NCI-H2081 (cell line): ENCODE results near the gene C1S.
"Not testable (repeated sequence)": the region's sequence is repeated elsewhere in the genome, so short reads cannot be mapped to it uniquely, and the experiment has no call there.

ENCODE experiments used
- DNase-seq, 2 experiments: peaks; one replicate each; lab custom pipeline; 2025; lab: John Stamatoyannopoulos, UW

The C1S gene

GRCh38 chr12:7103837-7104584 lies 43.5 kb downstream of the C1S start:
- no peak for DNase-seq

- no peak for DNase-seq
Observed at GRCh38 chr12:7106082-7106481, 45.6 kb downstream of the C1S start.

DNA sequence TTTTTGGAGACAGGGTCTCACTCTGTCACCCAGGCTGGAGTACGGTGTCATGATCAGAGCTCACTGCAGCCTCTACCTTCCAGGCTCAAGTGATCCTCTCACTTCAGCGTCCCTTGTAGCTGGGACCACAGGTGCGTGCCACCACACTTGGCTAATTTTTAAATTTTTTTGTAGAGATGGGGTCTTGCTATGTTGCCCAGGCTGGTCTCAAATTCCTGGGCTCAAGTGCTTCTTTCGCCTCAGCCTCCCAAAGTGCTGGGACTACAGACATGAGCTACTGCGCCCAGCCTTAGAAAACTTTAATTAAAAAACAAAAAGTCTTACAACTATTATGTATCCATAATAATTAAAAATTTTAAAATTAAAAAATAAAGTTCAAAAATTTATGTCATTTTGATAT lies 46.7 kb downstream of the C1S start:
- DNase-seq, result not testable (repeated sequence)

GRCh38 chr12:7107636-7108002 lies 47.1 kb downstream of the C1S start:
- DNase-seq, result no peak

DNA sequence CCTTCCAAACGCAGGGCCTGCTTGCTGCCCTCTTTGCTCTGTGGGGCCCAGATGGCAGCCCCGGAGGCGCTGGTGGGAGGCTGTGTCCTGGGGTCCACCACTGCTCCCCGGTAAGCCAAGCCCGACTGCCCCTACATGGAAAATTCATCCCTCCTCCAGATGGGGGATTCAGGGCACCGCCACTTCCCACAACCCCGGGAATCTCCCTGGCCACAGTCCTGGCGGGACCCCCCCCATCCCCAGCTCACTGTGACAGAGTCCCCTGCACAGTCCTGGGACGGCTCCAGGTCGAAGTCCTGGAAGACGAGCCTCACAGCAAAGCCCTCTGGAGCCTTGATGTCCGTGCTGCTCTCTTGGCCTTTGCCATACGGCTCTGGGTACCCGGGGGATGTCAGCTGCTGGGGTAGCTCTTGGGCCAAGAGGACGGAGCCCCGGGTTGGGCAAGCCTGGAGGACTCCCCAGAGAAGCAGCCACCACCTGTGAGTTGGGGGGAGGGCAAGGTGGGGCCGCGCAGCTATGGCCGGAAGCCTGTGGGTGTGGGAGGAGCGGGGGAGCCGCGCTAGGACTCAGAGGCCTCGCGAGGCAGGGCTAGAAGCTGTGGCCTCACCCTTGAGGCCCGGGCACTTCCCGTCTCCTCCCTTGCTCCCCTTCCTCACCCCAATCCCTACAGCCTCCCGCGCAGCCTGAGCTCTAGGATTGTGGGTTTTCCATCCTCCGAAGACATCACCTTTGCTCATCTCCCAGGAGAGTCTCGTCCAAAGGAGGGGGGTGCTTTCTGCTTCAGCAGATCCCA lies 47.7 kb downstream of the C1S start:
- peak; percentile 82 to 87 for DNase-seq

GRCh38 chr12:7108796-7109571 lies 48.5 kb downstream of the C1S start, which contains the start of gene C1RL:
Gene C1RL (minus strand): TSS chr12:7109214. CDS start chr12:7109180, 34 bp downstream.
- peak; percentile 65 to 81 for DNase-seq

GRCh38 chr12:7109572-7109920 lies 49.0 kb downstream of the C1S start:
- DNase-seq, result no peak

- no peak for DNase-seq
Observed at GRCh38 chr12:7110661-7111060, 50.1 kb downstream of the C1S start.

- no peak for DNase-seq
Observed at GRCh38 chr12:7112041-7112440, 51.5 kb downstream of the C1S start.

- peak; percentile 19 to 33 for DNase-seq
Observed at GRCh38 chr12:7113389-7113871, 52.9 kb downstream of the C1S start.

GRCh38 chr12:7114008-7114407 lies 53.5 kb downstream of the C1S start:
- DNase-seq, result no peak

DNA sequence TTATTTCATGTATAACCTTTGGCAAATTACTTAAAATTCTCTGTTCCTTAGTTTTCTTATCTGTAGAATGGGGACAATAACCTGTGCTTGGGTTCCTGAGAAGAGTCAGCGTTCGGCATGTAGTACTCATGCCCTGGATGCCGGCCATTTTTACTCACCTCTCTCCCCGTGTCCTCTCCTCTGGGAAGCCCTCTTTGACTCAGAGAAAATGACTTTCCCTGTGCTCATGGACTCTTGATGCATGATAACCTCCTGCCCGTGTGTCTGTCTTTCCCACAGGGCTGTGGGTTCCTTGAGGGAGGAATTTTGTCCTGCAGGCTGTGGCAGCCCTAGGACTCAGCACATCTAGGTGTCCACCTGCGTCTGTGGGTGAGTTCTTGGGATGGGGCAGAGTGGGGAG lies 54.3 kb downstream of the C1S start:
- DNase-seq, result no peak

DNA sequence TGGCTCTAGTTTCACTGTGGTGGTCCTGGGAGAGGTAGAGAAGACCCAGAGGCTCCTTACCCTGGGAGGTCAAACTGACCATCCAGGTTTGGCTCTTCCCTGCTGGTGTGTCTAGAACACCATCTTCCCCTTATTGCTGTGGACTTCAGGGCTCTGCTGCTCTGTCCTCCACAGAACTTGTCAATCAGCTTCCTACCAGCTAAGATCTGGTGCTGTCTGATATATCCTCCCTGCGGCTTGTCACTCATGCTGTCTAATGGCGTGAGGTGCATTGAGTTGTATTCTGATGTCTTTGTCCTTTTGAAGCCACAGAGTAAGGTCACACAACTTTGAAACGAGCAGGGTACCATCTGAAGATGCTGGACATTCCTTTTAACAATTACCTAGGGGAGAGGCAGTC lies 55.7 kb downstream of the C1S start:
- no peak for DNase-seq

DNA sequence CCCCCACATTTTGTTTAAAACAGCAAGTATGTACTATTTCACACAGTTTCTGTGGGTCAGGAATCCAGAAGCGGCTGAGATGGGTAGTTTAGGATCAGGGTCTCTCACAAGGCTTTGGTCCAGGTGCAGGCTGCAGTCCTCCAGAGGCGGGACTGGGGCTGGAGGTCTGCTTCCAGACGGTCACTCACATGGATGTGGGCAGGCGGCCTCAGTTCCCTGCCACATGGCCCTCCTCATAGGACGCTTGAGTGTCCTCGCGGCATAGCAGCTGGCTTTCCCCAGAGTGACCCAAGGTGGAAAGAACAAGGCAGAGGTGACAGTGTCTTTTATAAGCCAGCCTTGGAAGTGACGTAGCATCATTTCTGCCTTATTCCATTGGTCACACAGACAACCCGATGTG lies 56.4 kb downstream of the C1S start:
- no peak for DNase-seq

- DNase-seq, result no peak
Observed at GRCh38 chr12:7117670-7118069, 57.2 kb downstream of the C1S start.

DNA sequence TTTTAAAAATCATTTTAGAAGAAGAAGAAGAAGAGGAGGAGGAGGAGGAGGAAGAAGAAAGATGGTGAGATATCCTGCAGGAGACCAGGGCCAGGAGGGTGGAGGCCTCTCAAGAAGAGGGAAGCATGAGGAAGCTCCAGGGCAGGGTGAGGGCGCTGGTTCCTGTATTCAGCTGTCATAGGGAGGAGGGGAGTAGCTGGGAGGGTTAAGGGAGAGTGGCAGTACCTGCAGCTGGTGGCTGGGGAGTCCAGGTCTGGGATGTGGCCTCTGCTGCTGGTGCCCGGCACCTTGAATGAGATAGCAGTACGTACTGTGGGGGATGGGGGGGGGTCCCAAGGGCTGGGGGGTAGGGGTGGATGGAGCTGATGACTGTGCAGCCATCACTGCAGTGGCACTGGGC lies 58.4 kb downstream of the C1S start:
- DNase-seq, result no peak

DNA sequence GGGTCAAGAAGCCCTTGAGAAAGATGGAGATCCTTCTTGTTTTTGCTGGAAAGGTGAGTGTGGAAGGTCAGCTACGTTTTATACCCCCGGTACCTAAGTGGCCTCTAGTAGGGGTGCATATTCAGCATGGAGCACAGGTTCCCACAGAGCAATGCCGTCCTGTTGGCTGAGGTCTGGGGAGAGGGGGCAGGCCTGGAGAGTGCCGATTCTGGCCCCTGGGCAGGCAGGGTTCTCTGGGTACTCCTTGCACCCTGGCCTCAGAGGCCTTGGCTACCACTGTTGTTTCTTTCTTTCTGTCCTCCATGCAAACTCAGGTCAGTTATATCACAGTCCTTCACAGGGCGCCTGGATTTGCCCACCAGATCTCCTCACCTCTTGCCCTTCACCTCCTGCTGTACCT lies 59.6 kb downstream of the C1S start:
- no peak for DNase-seq
